Measurements from ENCODE around the gene RNU11. TPM values are rescaled to one million over a fixed set of nuclear protein-coding genes. Genes with fewer than 3 reads are reported as not detected.
"Not testable (repeated sequence)": the region's sequence is repeated elsewhere in the genome, so short reads cannot be mapped to it uniquely, and the experiment has no call there.

The RNU11 gene
- total RNA-seq, 2 experiments from 2014 or later, result not detected

DNA sequence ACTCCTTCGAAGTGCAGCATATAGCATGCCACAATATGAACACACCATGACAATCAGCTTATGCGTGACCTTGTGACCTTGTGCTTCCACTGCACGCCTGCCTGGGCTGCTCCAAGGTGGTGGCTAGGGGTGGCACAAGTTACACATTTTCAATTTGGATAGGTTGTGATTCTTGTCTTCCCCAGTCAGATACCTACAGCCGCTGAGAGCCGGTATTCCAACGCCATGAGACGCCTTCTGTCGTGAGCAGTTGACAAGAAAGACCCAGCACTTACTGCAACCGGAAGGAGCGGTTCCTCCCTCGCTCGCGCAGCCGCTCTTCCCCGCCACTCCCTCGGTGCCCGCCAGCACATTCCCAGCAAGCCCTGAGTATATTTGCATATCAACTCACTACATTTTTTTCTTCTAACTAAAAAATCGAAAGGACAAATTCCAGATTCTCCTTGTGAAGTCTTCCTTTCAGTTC is 359 bp upstream of the RNU11 start:
- Histone ChIP-seq H3K27ac (ENCODE audit: low read depth in 1 of 2, low read length in 2 of 2) (peak overlapping the region; percentile 88 to 93), H3K36me3 (ENCODE audit: insufficient read depth, low read length) (no peaks in the 10 kb centered on the region), H3K4me3 (ENCODE audit: low read length) (peak overlapping the region; percentile 50), H3K4me1 (ENCODE audit: insufficient read depth, low read length) (peaks cover 41% of the 10 kb centered on the region), H3K9me3 (ENCODE audit: control insufficient read depth in 1 of 2, insufficient read depth in 1 of 2, low read length in 2 of 2) (no peaks in the 10 kb centered on the region), H3K27me3 (ENCODE audit: control insufficient read depth in 1 of 2, insufficient read depth in 2 of 2, low read length in 2 of 2) (no peaks in the 10 kb centered on the region)
- peak overlapping the region; percentile 96 for H3K27ac Mint-ChIP-seq
- no peaks in the 10 kb centered on the region for H3K27me3 Mint-ChIP-seq
- DNase-seq, result peak; percentile 78 to 97 (median 86)
- peak; percentile 84 for ATAC-seq (ENCODE audit: poor library complexity)
- peaks cover 37% of the 10 kb centered on the region for H3K4me1 Mint-ChIP-seq (ENCODE audit: low read depth)
- intact Hi-C loops (cut with DNase I, micrococcal nuclease), result loop anchor here (1.0 to 10.0 kb wide), 5 partner anchors 20 to 403 kb away; partner anchors contain the start of genes GMEB1 (in 2 of the 2) and YTHDF2 (in 2 of the 2)
- no peaks in the 10 kb centered on the region for H3K9me3 Mint-ChIP-seq
- ChIA-PET POLR2A (interaction anchor here (0.7 to 3.1 kb wide), 25 partner anchors 13 to 985 kb away, joined by 3 to 191 read pairs (median 7); partner anchors contain the start of genes EPB41, FAM76A, GMEB1 and MED18), CTCF (interaction anchor here (0.5 to 2.1 kb wide), 5 partner anchors 9 to 88 kb away, joined by 3 to 21 read pairs (median 4); partner anchors contain the start of genes GMEB1 and YTHDF2)
- peak overlapping the region; percentile 78 for H3K4me3 Mint-ChIP-seq
- H3K36me3 Mint-ChIP-seq (ENCODE audit: low read depth), result peaks cover 6% of the 10 kb centered on the region
- TF ChIP-seq, protein P1, sequence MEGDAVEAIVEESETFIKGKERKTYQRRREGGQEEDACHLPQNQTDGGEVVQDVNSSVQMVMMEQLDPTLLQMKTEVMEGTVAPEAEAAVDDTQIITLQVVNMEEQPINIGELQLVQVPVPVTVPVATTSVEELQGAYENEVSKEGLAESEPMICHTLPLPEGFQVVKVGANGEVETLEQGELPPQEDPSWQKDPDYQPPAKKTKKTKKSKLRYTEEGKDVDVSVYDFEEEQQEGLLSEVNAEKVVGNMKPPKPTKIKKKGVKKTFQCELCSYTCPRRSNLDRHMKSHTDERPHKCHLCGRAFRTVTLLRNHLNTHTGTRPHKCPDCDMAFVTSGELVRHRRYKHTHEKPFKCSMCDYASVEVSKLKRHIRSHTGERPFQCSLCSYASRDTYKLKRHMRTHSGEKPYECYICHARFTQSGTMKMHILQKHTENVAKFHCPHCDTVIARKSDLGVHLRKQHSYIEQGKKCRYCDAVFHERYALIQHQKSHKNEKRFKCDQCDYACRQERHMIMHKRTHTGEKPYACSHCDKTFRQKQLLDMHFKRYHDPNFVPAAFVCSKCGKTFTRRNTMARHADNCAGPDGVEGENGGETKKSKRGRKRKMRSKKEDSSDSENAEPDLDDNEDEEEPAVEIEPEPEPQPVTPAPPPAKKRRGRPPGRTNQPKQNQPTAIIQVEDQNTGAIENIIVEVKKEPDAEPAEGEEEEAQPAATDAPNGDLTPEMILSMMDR (IDR thresholded peaks at IDR 0.05), result no peak

GRCh38 chr1:28653063-28653462 is 4.7 kb downstream of the RNU11 start:
- ATAC-seq (ENCODE audit: poor library complexity); DNase-seq; H3K27me3 Mint-ChIP-seq; CTCF ChIA-PET; H3K9me3 ChIP-seq (ENCODE audit: control insufficient read depth in 1 of 2, insufficient read depth in 1 of 2, low read length in 2 of 2); H3K4me3 ChIP-seq (ENCODE audit: low read length); H3K36me3 Mint-ChIP-seq (ENCODE audit: low read depth); H3K27ac ChIP-seq (ENCODE audit: low read depth in 1 of 2, low read length in 2 of 2); H3K27ac Mint-ChIP-seq; H3K9me3 Mint-ChIP-seq; H3K36me3 ChIP-seq (ENCODE audit: insufficient read depth, low read length); H3K27me3 ChIP-seq (ENCODE audit: control insufficient read depth in 1 of 2, insufficient read depth in 2 of 2, low read length in 2 of 2); POLR2A ChIA-PET; intact Hi-C loops (cut with DNase I, micrococcal nuclease); H3K4me3 Mint-ChIP-seq: not testable (repeated sequence)
- peaks cover 12% of the 10 kb centered on the region for H3K4me1 ChIP-seq (ENCODE audit: insufficient read depth, low read length)
- H3K4me1 Mint-ChIP-seq (ENCODE audit: low read depth), result peaks cover 11% of the 10 kb centered on the region

DNA sequence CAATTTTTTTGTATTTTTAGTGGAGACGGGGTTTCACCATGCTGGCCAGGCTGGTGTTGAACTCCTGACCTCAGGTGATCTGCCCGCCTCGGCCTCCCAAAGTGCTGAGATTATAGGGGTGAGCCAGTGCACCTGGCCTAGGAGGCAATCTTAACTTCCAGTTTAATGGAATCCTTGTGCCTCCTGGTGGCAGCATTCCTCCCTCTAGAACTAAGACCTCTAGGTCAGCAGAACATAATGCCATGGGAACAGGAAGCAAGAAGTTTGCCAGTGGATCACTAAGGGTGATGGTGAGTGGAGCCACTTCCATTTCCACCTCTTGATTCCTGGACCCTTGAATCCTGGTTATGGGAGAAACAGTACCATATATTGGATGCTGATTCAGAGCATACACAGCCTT is 5.5 kb downstream of the RNU11 start:
- H3K9me3 Mint-ChIP-seq; ATAC-seq (ENCODE audit: poor library complexity); CTCF ChIA-PET; H3K36me3 ChIP-seq (ENCODE audit: insufficient read depth, low read length); POLR2A ChIA-PET; H3K9me3 ChIP-seq (ENCODE audit: control insufficient read depth in 1 of 2, insufficient read depth in 1 of 2, low read length in 2 of 2); H3K27me3 ChIP-seq (ENCODE audit: control insufficient read depth in 1 of 2, insufficient read depth in 2 of 2, low read length in 2 of 2); intact Hi-C loops (cut with DNase I, micrococcal nuclease); H3K27ac ChIP-seq (ENCODE audit: low read depth in 1 of 2, low read length in 2 of 2); H3K27me3 Mint-ChIP-seq; H3K4me1 Mint-ChIP-seq (ENCODE audit: low read depth); H3K4me3 ChIP-seq (ENCODE audit: low read length); H3K4me3 Mint-ChIP-seq; H3K4me1 ChIP-seq (ENCODE audit: insufficient read depth, low read length); H3K27ac Mint-ChIP-seq; H3K36me3 Mint-ChIP-seq (ENCODE audit: low read depth): not testable (repeated sequence)
- DNase-seq, result peak in 5 of 14 experiments; percentile 13 to 47 (median 34)

- H3K4me1 ChIP-seq (ENCODE audit: insufficient read depth, low read length); intact Hi-C loops (cut with DNase I, micrococcal nuclease); H3K36me3 ChIP-seq (ENCODE audit: insufficient read depth, low read length); H3K27ac ChIP-seq (ENCODE audit: low read depth in 1 of 2, low read length in 2 of 2); H3K9me3 ChIP-seq (ENCODE audit: control insufficient read depth in 1 of 2, insufficient read depth in 1 of 2, low read length in 2 of 2); DNase-seq; H3K9me3 Mint-ChIP-seq; H3K27ac Mint-ChIP-seq; H3K36me3 Mint-ChIP-seq (ENCODE audit: low read depth); CTCF ChIA-PET; H3K27me3 Mint-ChIP-seq; H3K27me3 ChIP-seq (ENCODE audit: control insufficient read depth in 1 of 2, insufficient read depth in 2 of 2, low read length in 2 of 2); H3K4me3 Mint-ChIP-seq; H3K4me1 Mint-ChIP-seq (ENCODE audit: low read depth); H3K4me3 ChIP-seq (ENCODE audit: low read length); ATAC-seq (ENCODE audit: poor library complexity): not testable (repeated sequence)
- POLR2A ChIA-PET, result interaction anchor here (2.0 kb wide), 1 partner anchor 12 kb away, joined by 5 read pairs; the partner anchor contains the start of gene GMEB1
These were observed 7.3 kb downstream of the RNU11 start for GRCh38 chr1:28655448-28656311.
